Measurements from ENCODE around the gene JTB. TPM values are rescaled to one million over a fixed set of nuclear protein-coding genes. Genes with fewer than 3 reads are reported as not detected.
A peak's percentile ranks its signal among the peaks of the same experiment; 100 is the strongest.

Gene JTB
- total RNA-seq, 2 donors from 2014 or later = 151 to 177 TPM

DNA sequence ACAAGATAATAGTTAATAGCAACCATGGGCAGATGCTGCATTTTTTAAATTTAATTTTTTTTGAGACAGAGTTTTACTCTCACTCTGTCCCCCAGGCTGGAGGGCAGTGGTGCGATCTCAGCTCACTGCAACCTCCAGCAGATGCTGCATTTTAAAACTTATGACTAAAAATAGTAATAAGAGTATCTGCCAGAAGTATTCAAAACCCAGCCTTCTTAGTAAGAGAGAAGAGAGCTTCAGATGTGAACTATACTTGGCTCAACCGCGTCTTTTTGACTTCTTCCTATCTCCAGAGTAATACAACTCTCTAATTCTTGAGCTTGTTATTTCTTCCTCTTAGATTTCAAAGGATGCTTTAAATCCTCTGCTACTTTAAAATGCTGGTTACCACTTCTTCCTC, 17.7 kb upstream of the JTB start:
- no peak for ATAC-seq

GRCh38 chr1:153991806-153992205, 14.3 kb upstream of the JTB start:
- no peak for TF ChIP-seq POLR2A (IDR thresholded peaks at IDR 0.05)
- TF ChIP-seq, protein P1, sequence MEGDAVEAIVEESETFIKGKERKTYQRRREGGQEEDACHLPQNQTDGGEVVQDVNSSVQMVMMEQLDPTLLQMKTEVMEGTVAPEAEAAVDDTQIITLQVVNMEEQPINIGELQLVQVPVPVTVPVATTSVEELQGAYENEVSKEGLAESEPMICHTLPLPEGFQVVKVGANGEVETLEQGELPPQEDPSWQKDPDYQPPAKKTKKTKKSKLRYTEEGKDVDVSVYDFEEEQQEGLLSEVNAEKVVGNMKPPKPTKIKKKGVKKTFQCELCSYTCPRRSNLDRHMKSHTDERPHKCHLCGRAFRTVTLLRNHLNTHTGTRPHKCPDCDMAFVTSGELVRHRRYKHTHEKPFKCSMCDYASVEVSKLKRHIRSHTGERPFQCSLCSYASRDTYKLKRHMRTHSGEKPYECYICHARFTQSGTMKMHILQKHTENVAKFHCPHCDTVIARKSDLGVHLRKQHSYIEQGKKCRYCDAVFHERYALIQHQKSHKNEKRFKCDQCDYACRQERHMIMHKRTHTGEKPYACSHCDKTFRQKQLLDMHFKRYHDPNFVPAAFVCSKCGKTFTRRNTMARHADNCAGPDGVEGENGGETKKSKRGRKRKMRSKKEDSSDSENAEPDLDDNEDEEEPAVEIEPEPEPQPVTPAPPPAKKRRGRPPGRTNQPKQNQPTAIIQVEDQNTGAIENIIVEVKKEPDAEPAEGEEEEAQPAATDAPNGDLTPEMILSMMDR (IDR thresholded peaks at IDR 0.05) = no peak
- WGBS, 2 donors = 76 to 82% methylated on average over 2 of the region's 2 CpGs

More for the DNA sequence above, 17.7 kb upstream of the JTB start:
- intact Hi-C loops (cut with DNase I) = no loop called here
- Histone ChIP-seq H3K9me3 (no peaks in the 10 kb centered on the region), H3K4me3 (no peak overlapping the region), H3K27me3 (no peaks in the 10 kb centered on the region), H3K36me3 (replicated peaks in 1 of 2; ENCODE audit: insufficient read depth in 1 of 2, low read depth in 2 of 2) (peaks cover 0 to 6% of the 10 kb centered on the region in 2 donors), H3K4me1 (peaks cover 25% of the 10 kb centered on the region), H3K27ac (no peak overlapping the region)
- DNase-seq = no peak
- TF ChIP-seq POLR2A (IDR thresholded peaks at IDR 0.05) = no peak
- TF ChIP-seq, protein P1 (IDR thresholded peaks at IDR 0.05) = no peak
- WGBS, 2 donors = 86 to 92% methylated on average over 3 of the region's 3 CpGs

GRCh38 chr1:153991151-153991630, 13.7 kb upstream of the JTB start:
- 4 to 5% methylated on average over 9 of the region's 9 CpGs for WGBS, 2 donors

More at GRCh38 chr1:153991806-153992205, 14.3 kb upstream of the JTB start:
- H3K9me3 ChIP-seq = no peaks in the 10 kb centered on the region
- H3K36me3 ChIP-seq (replicated peaks in 1 of 2; ENCODE audit: insufficient read depth in 1 of 2, low read depth in 2 of 2) = peaks cover 0 to 6% of the 10 kb centered on the region in 2 donors
- DNase-seq = no peak
- H3K27ac ChIP-seq = peak overlapping the region in 3 of 4 donors; percentile 91 to 95 (median 95)
- no peak for ATAC-seq
- H3K4me3 ChIP-seq = peak overlapping the region in 1 of 2 donors; percentile 63
- peaks cover 33% of the 10 kb centered on the region for H3K4me1 ChIP-seq
- intact Hi-C loops (cut with DNase I) = no loop called here
- no peaks in the 10 kb centered on the region for H3K27me3 ChIP-seq

GRCh38 chr1:153990468-153991150, 13.1 kb upstream of the JTB start, which contains the start of gene RPS27:
Gene RPS27, plus strand, starts transcription at chr1:153990762. Its CDS starts 35 bp downstream, at chr1:153990797.
- Histone ChIP-seq H3K9me3 (no peaks in the 10 kb centered on the region), H3K4me3 (peak within 1 kb of the TSS; percentile 63 to 72), H3K27me3 (no peaks in the 10 kb centered on the region), H3K4me1 (peaks cover 38% of the 10 kb centered on the region), H3K27ac (peak within 1 kb of the TSS; percentile 91 to 95 (median 94)), H3K36me3 (replicated peaks in 1 of 2; ENCODE audit: insufficient read depth in 1 of 2, low read depth in 2 of 2) (peaks cover 0 to 6% of the 10 kb centered on the region in 2 donors)
- WGBS, 2 donors = 0 to 1% methylated on average over 10 to 36 of the region's 36 CpGs
- intact Hi-C loops (cut with DNase I) = no loop called here
- ATAC-seq (peak; percentile 84), DNase-seq (peak; percentile 93 to 98 (median 95))
- TF ChIP-seq, protein P1 (IDR thresholded peaks at IDR 0.05) = peak in 1 of 7 experiments; percentile 19
- peak; percentile 94 to 99 (median 99) for TF ChIP-seq POLR2A (IDR thresholded peaks at IDR 0.05)

More at GRCh38 chr1:153991151-153991630, 13.7 kb upstream of the JTB start:
- ATAC-seq = no peak
- no peak for DNase-seq
- Histone ChIP-seq H3K36me3 (replicated peaks in 1 of 2; ENCODE audit: insufficient read depth in 1 of 2, low read depth in 2 of 2) (peaks cover 0 to 6% of the 10 kb centered on the region in 2 donors), H3K9me3 (no peaks in the 10 kb centered on the region), H3K27me3 (no peaks in the 10 kb centered on the region), H3K4me3 (peak overlapping the region; percentile 63 to 72), H3K4me1 (peaks cover 38% of the 10 kb centered on the region), H3K27ac (peak overlapping the region; percentile 91 to 95 (median 94))
- intact Hi-C loops (cut with DNase I) = no loop called here
- no peak for TF ChIP-seq POLR2A (IDR thresholded peaks at IDR 0.05)
- TF ChIP-seq, protein P1 (IDR thresholded peaks at IDR 0.05) = no peak
